ENCODE data around the gene LRP1B. TPM values are rescaled to one million over a fixed set of nuclear protein-coding genes. Genes with fewer than 3 reads are reported as not detected.

The LRP1B gene
- total and polyA plus RNA-seq, 2 of the 8 experiments (the other 6 are each of a cell fraction or from before 2014, with no cell fraction given), result 0.03 TPM; not detected in 1

GRCh38 chr2:140683658-140684057, 1447.2 kb downstream of the LRP1B start:
- ChIA-PET CTCF (ENCODE audit: partially characterized antibody) (no interaction called here), POLR2A (ENCODE audit: partially characterized antibody) (no interaction called here)
- H3K23ac ChIP-seq (ENCODE audit: insufficient read length), result no peak overlapping the region
- H3K79me2 ChIP-seq (ENCODE audit: control insufficient read depth in 1 of 2, insufficient read depth in 2 of 2, low read length in 2 of 2), result no peaks in the 10 kb centered on the region
- no peak overlapping the region for H3K4ac ChIP-seq (replicated peaks; ENCODE audit: insufficient read length, low read depth, low read length)
- H3K79me1 ChIP-seq (ENCODE audit: low read depth, low read length), result no peaks in the 10 kb centered on the region
- no peak overlapping the region for H4K91ac ChIP-seq (replicated peaks; ENCODE audit: insufficient read length, low read length)
- H3K36me3 ChIP-seq (ENCODE audit: control insufficient read depth in 2 of 4, insufficient read depth in 4 of 4, low read length in 3 of 4), result no peaks in the 10 kb centered on the region
- no peak overlapping the region for H2BK20ac ChIP-seq (ENCODE audit: low read length)
- no peaks in the 10 kb centered on the region for H3K9me3 ChIP-seq (ENCODE audit: insufficient read depth in 2 of 2, low read depth in 1 of 2, low read length in 1 of 2)
- H2AK5ac ChIP-seq (ENCODE audit: low read depth, low read length), result no peak overlapping the region
- DNase-seq (ENCODE audit: low read depth in 1 of 2, low spot score in 2 of 2) (no peak), FAIRE-seq (no peak)
- no peak overlapping the region for H4K5ac ChIP-seq (ENCODE audit: insufficient read length, low read depth, low read length)
- no peak overlapping the region for H3K14ac ChIP-seq (ENCODE audit: insufficient read length)
- no peak overlapping the region for H2BK15ac ChIP-seq (ENCODE audit: low read length)
- H4K20me1 ChIP-seq (replicated peaks in 1 of 2; ENCODE audit: control insufficient read depth in 1 of 2, insufficient read depth in 2 of 2, low read length in 2 of 2), result no peaks in the 10 kb centered on the region
- 91% methylated on average over 18 of the region's 18 CpGs; no CpG with 5 or more reads in 1 of the 2 experiments for WGBS, 2 experiments (ENCODE audit: extremely low coverage in 1 of 2, insufficient coverage in 1 of 2, insufficient read length in 1 of 2, insufficient replicate concordance in 2 of 2, low coverage in 1 of 2, low lambda C conversion rate in 2 of 2, missing lambda C conversion rate in 1 of 2)
- no peak overlapping the region for H2BK120ac ChIP-seq (replicated peaks; ENCODE audit: low read depth, low read length)
- H3K27ac ChIP-seq (ENCODE audit: low read depth, low read length), result no peak overlapping the region
- H4K8ac ChIP-seq (ENCODE audit: extremely low read depth, insufficient read depth, low read length), result no peak overlapping the region
- no peak overlapping the region for H2BK5ac ChIP-seq (ENCODE audit: low read depth, low read length)
- H2AFZ ChIP-seq (ENCODE audit: low read length), result no peak overlapping the region
- no peak overlapping the region for H3K18ac ChIP-seq (ENCODE audit: extremely low read depth, low read length)
- TF ChIP-seq, protein P1, sequence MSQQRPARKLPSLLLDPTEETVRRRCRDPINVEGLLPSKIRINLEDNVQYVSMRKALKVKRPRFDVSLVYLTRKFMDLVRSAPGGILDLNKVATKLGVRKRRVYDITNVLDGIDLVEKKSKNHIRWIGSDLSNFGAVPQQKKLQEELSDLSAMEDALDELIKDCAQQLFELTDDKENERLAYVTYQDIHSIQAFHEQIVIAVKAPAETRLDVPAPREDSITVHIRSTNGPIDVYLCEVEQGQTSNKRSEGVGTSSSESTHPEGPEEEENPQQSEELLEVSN (IDR thresholded peaks at IDR 0.05), result no peak
- no peak for TF ChIP-seq CTCF (IDR thresholded peaks at IDR 0.05; ENCODE audit: control extremely low read depth in 1 of 3, insufficient read depth in 1 of 3, low read depth in 1 of 3, low read length in 3 of 3)
- TF ChIP-seq HDAC2 (IDR thresholded peaks at IDR 0.05; ENCODE audit: borderline replicate concordance in 1 of 2, low read depth in 2 of 2, low read length in 2 of 2), result no peak
- no peak for TF ChIP-seq TAF7 (optimal IDR thresholded peaks at IDR 0.05; ENCODE audit: borderline replicate concordance, low read depth, low read length)
- no peak for TF ChIP-seq RBBP5 (IDR thresholded peaks at IDR 0.05; ENCODE audit: borderline replicate concordance, low read depth, low read length)
- TF ChIP-seq POU5F1 (IDR thresholded peaks at IDR 0.05; ENCODE audit: low read depth, low read length), result no peak
- no peak for TF ChIP-seq CREB1 (IDR thresholded peaks at IDR 0.05)
- TF ChIP-seq CBX8 (IDR thresholded peaks at IDR 0.05; ENCODE audit: borderline replicate concordance, low read depth, low read length), result no peak
- no peak overlapping the region for H2BK12ac ChIP-seq (ENCODE audit: low read depth, low read length)
- no peaks in the 10 kb centered on the region for H3K4me1 ChIP-seq (replicated peaks in 1 of 4; ENCODE audit: control insufficient read depth in 3 of 4, insufficient read depth in 4 of 4, low read length in 3 of 4)
- H3K23me2 ChIP-seq (ENCODE audit: low read depth, low read length), result no peaks in the 10 kb centered on the region; the same call in 1 of the 2 replicates
- no peak overlapping the region for H3K4me2 ChIP-seq (ENCODE audit: insufficient read depth in 1 of 2, low read depth in 2 of 2, low read length in 2 of 2)
- no peak overlapping the region for H3K56ac ChIP-seq (replicated peaks; ENCODE audit: insufficient read length, low read depth, low read length)
- no peaks in the 10 kb centered on the region for H3K27me3 ChIP-seq (replicated peaks in 1 of 4; ENCODE audit: control insufficient read depth in 3 of 4, extremely low read depth in 1 of 4, insufficient read depth in 3 of 4, low read length in 3 of 4)
- H3K4me3 ChIP-seq (ENCODE audit: extremely low read depth in 1 of 4, insufficient read depth in 2 of 4, low read depth in 3 of 4, low read length in 4 of 4), result no peak overlapping the region
- H3K9ac ChIP-seq (replicated peaks in 1 of 4; ENCODE audit: extremely low read depth in 1 of 4, low read depth in 3 of 4, low read length in 3 of 4), result no peak overlapping the region

Data from H1 (cell line).